Prostate gland (tissue), 2 donors: Measurements from ENCODE around the gene GPR17.

Experiments
- POLR2A ChIP-seq: fragments of 450-650 bp; IDR thresholded peaks from one replicate; pipeline ENCODE4 v1.6.1; 2016; ENCODE audit warnings: antibody characterized with exemption, mild to moderate bottlenecking
- TF ChIP-seq, protein P1 (sequence below), 4 experiments: fragments of 200-600 bp in 2 of 4; fragments of 450-650 bp in 2 of 4; sonication (generic) in 2 of 4; IDR thresholded peaks; 1 replicate in 3 of 4; 2 replicates in 1 of 4; pipeline ENCODE4 v1.5.1; 2016 to 2019; ENCODE audit warnings: antibody characterized with exemption in 4 of 4, mild to moderate bottlenecking in 2 of 4, moderate library complexity in 2 of 4

DNA sequence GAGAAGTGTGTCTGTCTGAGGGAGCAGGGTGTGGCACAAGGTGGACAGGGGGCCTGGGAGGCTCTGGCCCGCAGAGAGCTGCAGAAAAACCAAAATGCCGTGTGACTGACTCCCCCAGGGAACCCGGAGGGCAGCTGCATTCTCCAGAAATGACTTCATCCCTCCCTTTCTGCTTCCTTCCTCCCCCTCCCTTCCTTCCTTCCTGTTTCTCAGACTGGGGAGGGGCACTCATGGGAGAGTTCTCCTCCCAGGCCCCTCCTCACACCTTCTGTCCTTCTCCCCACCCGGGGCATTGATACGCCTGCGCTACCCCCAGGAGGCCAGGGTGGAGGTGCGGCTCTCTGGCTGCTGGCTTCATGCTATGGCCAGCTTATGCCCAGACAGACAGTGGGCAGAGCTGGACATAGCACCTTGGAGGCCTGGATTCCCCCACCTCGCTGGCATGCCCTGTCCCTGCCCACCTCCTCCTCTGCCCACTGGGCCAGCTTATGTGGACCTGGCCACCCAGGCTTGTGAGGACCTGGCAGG, 8.2 kb upstream of the GPR17 start:
- TF ChIP-seq, protein P1, sequence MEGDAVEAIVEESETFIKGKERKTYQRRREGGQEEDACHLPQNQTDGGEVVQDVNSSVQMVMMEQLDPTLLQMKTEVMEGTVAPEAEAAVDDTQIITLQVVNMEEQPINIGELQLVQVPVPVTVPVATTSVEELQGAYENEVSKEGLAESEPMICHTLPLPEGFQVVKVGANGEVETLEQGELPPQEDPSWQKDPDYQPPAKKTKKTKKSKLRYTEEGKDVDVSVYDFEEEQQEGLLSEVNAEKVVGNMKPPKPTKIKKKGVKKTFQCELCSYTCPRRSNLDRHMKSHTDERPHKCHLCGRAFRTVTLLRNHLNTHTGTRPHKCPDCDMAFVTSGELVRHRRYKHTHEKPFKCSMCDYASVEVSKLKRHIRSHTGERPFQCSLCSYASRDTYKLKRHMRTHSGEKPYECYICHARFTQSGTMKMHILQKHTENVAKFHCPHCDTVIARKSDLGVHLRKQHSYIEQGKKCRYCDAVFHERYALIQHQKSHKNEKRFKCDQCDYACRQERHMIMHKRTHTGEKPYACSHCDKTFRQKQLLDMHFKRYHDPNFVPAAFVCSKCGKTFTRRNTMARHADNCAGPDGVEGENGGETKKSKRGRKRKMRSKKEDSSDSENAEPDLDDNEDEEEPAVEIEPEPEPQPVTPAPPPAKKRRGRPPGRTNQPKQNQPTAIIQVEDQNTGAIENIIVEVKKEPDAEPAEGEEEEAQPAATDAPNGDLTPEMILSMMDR (IDR thresholded peaks at IDR 0.05) = no peak
- no peak for TF ChIP-seq POLR2A
